ENCODE measurements around the gene HIBCH.

DNA sequence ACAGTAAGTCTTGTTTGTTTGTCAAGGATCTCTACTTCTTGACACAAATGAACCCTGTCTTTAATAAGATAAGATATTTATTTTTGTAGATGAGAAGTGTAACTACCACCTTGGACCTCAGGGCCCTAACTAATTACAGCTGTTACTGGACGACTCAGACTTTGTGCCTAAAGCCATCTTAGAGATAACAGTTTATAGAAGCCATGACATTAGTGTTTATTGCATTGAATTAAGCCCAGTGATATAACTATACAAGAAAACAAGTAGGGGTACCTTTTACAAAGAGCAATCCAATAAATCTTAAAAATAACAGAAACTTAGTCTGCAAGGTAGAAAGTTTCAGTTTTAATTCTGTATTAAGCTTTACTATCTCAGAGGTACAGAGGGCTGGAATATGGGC is 119.0 kb downstream of the HIBCH start:
- TF ChIP-seq, protein P1, sequence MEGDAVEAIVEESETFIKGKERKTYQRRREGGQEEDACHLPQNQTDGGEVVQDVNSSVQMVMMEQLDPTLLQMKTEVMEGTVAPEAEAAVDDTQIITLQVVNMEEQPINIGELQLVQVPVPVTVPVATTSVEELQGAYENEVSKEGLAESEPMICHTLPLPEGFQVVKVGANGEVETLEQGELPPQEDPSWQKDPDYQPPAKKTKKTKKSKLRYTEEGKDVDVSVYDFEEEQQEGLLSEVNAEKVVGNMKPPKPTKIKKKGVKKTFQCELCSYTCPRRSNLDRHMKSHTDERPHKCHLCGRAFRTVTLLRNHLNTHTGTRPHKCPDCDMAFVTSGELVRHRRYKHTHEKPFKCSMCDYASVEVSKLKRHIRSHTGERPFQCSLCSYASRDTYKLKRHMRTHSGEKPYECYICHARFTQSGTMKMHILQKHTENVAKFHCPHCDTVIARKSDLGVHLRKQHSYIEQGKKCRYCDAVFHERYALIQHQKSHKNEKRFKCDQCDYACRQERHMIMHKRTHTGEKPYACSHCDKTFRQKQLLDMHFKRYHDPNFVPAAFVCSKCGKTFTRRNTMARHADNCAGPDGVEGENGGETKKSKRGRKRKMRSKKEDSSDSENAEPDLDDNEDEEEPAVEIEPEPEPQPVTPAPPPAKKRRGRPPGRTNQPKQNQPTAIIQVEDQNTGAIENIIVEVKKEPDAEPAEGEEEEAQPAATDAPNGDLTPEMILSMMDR (IDR thresholded peaks at IDR 0.05; ENCODE audit: insufficient read depth, low read depth, low read length): no peak
- TF ChIP-seq EZH2 (IDR thresholded peaks at IDR 0.05; ENCODE audit: insufficient read depth, low read length): no peak

Data from astrocyte (in vitro differentiated cells and primary cell).